HG03064 (cell line): ENCODE data around the gene LSM5.
"Not testable (repeated sequence)": the region's sequence is repeated elsewhere in the genome, so short reads cannot be mapped to it uniquely, and the experiment has no call there.

Source experiments
- ATAC-seq: cut with Tn5 transposase; IDR thresholded peaks from one replicate; pipeline ENCODE4 v1.9.1; 2021; ENCODE audit warnings: low read depth; ENCODE audit not compliant: unreplicated experiment

The LSM5 gene

GRCh38 chr7:32464641-32465416 lies 25.4 kb downstream of the LSM5 start:
- not testable (repeated sequence) for ATAC-seq

- no peak for ATAC-seq
These were observed 27.2 kb downstream of the LSM5 start for GRCh38 chr7:32462977-32463376.

- no peak for ATAC-seq
These were observed 27.7 kb downstream of the LSM5 start for GRCh38 chr7:32462451-32462850.

GRCh38 chr7:32461484-32461883 lies 28.7 kb downstream of the LSM5 start:
- no peak for ATAC-seq

GRCh38 chr7:32459788-32460187 lies 30.4 kb downstream of the LSM5 start:
- no peak for ATAC-seq

- ATAC-seq = no peak
These were observed 32.2 kb downstream of the LSM5 start for GRCh38 chr7:32458025-32458424.

GRCh38 chr7:32453341-32454011 lies 36.7 kb downstream of the LSM5 start:
- no peak for ATAC-seq

- ATAC-seq = no peak
These were observed 43.0 kb downstream of the LSM5 start for GRCh38 chr7:32447218-32447617.

GRCh38 chr7:32436146-32436928 lies 53.8 kb downstream of the LSM5 start:
- ATAC-seq = no peak
